HL-60/S4 (cell line): ENCODE results near the gene TXLNG.

ENCODE experiments used
- in situ Hi-C: fragments of 300-500 bp; cut with MboI; formaldehyde crosslinking; loops from 2 replicates; pipeline ENCODE4 v1.14.3; 2022; ENCODE audit warnings: low sequenced_read_pairs

TXLNG gene

DNA sequence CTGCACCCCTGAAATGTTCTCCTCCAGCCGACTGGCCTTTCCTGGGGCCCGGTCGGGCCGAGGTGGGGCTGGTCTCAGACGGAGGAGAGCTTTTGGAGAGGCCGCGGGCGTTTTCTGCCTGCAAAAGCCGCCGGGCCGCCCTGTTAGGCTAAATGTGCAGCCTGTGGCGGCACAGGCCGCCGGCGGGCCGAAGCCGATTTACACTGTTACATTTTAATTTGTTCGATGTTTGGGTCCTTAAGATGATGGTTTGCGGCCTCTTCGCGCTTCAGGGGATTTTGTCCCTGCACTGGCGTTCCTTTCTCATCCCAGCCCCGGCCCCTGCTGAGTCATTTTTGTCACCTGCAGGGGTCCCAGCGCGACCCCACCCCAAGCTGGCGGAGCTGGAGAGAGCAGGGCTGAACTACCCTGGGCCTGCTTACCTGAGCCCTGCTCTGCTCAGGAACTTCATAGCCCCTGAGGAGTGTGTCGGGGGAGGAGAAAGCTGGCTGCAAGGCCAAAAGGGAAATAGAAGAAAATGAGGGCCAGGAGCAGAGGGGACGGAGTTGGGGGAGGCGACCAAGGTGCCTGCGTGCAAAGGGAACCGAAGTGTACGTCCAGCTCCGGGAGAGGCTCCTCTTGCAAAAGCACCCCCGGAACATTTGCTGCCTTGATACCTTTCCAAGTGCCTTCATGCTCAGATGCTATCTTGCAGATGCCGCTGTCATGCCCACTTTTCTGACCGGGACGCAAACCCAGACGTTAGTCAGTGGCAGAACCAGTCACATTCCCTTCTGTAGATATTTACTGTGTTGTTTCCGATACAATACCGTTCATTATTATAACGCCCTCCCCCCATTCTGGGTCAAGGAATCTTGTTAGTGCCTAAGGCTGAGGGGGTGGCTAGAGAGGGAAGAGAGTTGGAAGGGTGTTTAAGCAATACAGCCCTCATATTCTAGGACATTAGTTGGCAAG, 84.9 kb downstream of the TXLNG start:
- in situ Hi-C loops, result no loop called here

DNA sequence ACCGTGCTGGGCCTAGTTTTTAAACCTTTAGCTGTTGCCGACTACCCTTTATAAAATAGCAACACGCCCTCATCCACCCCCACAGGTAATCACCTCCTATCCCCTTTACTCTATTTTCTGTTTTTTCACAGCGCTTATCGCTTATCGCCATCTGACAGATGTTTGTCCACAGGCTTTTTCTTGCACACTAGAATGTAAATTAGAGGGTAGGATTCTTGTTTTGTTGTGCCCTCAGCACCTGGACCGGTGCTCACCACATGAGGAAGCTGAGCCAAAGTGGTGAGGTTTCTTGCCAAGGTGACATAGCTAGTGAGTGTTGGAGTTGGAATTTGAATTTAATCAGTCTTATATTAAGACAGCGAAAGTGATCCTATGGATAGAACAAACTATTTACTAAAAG, 86.8 kb downstream of the TXLNG start:
- in situ Hi-C loops, result no loop called here

GRCh38 chrX:16874458-16875095, 88.3 kb downstream of the TXLNG start:
- in situ Hi-C loops, result loop anchor here (25.0 kb wide), 1 partner anchor 163 kb away; no protein-coding TSS in a partner anchor

GRCh38 chrX:16876696-16877095, 90.4 kb downstream of the TXLNG start:
- in situ Hi-C loops, result loop anchor here (25.0 kb wide), 1 partner anchor 161 kb away; no protein-coding TSS in a partner anchor

DNA sequence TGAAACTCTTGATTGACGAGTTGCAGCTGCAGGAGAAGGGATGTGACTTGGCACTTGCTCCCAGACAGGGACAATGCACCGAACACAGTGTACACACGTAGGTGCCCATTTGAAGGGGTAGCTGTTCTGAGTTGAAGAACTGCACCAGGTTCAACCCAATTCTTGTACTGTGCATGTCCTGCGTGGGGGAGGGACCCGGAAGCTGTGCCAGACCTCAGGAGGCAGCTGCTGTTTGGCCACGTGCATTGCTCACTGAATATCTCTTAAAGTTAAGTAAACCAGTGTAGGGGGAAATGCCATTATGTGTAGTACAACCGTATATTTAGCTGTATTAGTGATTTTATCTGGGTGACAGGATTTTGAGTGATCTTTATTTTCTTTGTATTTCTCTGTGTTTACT, 95.9 kb downstream of the TXLNG start:
- in situ Hi-C loops, result loop anchor here (25.0 kb wide), 1 partner anchor 155 kb away; no protein-coding TSS in a partner anchor

- in situ Hi-C loops, result loop anchor here (25.0 kb wide), 1 partner anchor 154 kb away; no protein-coding TSS in a partner anchor
These were observed 96.6 kb downstream of the TXLNG start for GRCh38 chrX:16882702-16883486.

GRCh38 chrX:16883487-16883804, 97.2 kb downstream of the TXLNG start:
- in situ Hi-C loops, result loop anchor here (25.0 kb wide), 1 partner anchor 154 kb away; no protein-coding TSS in a partner anchor

DNA sequence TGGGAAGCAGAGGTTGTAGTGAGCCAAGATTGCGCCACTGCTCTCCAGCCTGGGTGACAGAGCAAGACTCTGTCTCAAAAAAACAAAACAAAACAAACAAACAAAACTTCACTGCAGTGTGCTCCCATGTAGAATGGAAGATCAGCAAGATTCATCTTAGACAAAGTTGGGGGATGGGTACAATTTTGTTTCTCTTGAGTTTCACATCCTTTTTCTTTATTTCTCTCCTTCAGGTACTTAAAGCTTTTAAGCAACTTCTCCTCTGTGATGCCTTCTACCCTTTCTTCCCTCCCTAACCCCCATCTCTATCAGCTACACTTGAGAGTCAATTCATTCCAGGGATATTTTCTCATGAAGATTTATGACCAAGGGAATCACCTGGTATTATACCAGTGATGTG, 99.4 kb downstream of the TXLNG start:
- in situ Hi-C loops, result loop anchor here (25.0 kb wide), 1 partner anchor 152 kb away; no protein-coding TSS in a partner anchor

- in situ Hi-C loops, result loop anchor here (25.0 kb wide), 1 partner anchor 145 kb away; no protein-coding TSS in a partner anchor
These were observed 106.5 kb downstream of the TXLNG start for GRCh38 chrX:16892504-16893362.
